HepG2 (cell line): ENCODE measurements around the gene RIT2. TPM values are rescaled to one million over a fixed set of nuclear protein-coding genes. Genes with fewer than 3 reads are reported as not detected.
"Not testable (repeated sequence)": the region's sequence is repeated elsewhere in the genome, so short reads cannot be mapped to it uniquely, and the experiment has no call there.

Experiments
- ATAC-seq: fragments of 200-7000 bp; cut with Tn5 transposase; 3 replicates; pipeline ENCODE4 v1.9.1; 2020; ENCODE audit warnings: mild to moderate bottlenecking, moderate library complexity
- BruUV-seq: library from RNA; stranded (reverse); fragments of 400-500 nt; replicated peaks from 2 replicates; lab custom pipeline; 2021; lab: Mats Ljungman, UMichigan
- CTCF ChIA-PET: fragments of 300-600 bp; formaldehyde crosslinking; extraction: SDS; loops from one replicate; lab custom pipeline; 2021; ENCODE audit warnings: low total read pairs, inconsistent platforms, low intra/inter-chr PET ratio; lab: Yijun Ruan, JAX
- POLR2A ChIA-PET: fragments of 350-600 bp; sonication (Branson Sonifier 250); formaldehyde crosslinking; loops from one replicate; lab custom pipeline; 2020; ENCODE audit warnings: antibody characterized with exemption, inconsistent platforms; lab: Yijun Ruan, JAX
- DNase-seq: peaks from one replicate; pipeline ENCODE4 v3.0.0-alpha.2; 2015; ENCODE audit warnings: low spot score
- FAIRE-seq: peaks from 3 replicates; lab custom pipeline; 2011; peaks lifted over from hg19 to GRCh38; lab: Jason Lieb, UNC
- H2AFZ ChIP-seq: one replicate; pipeline ENCODE4 v1.6.1; 2011; ENCODE audit warnings: low read length, inconsistent platforms
- H3K27ac ChIP-seq: fragments of 300-600 bp; 3 replicates; pipeline ENCODE4 v1.8.0; 2011; ENCODE audit warnings: mixed run types, mild to moderate bottlenecking, mixed read lengths, low read length, inconsistent platforms; ENCODE audit not compliant: insufficient read depth; ENCODE audit errors: extremely low read length
- H3K27me3 ChIP-seq, 2 experiments: fragments of 200-600 bp in 1 of 2; 2 replicates in 1 of 2; 3 replicates in 1 of 2; pipeline versions ENCODE4 v1.6.0 to v1.8.0; 2011; ENCODE audit warnings: low read length in 2 of 2, mild to moderate bottlenecking in 2 of 2, moderate library complexity in 2 of 2, inconsistent platforms in 1 of 2; ENCODE audit not compliant: insufficient read depth in 2 of 2, control insufficient read depth in 1 of 2
- H3K36me3 ChIP-seq, 2 experiments: fragments of 200-600 bp in 1 of 2; replicated peaks in 1 of 2; 2 replicates in 1 of 2; 3 replicates in 1 of 2; pipeline versions ENCODE4 v1.5.1 to v1.8.0; 2011; ENCODE audit warnings: low read length in 2 of 2, inconsistent platforms in 1 of 2; ENCODE audit not compliant: insufficient read depth in 2 of 2, control insufficient read depth in 1 of 2
- H3K4me1 ChIP-seq: 2 replicates; pipeline ENCODE4 v1.5.1; 2012; ENCODE audit warnings: low read length, inconsistent platforms; ENCODE audit not compliant: insufficient read depth
- H3K4me2 ChIP-seq: 2 replicates; pipeline ENCODE4 v1.6.0; 2011; ENCODE audit warnings: low read depth, low read length, inconsistent platforms
- H3K4me3 ChIP-seq, 3 experiments: fragments of 200-600 bp in 1 of 3; sonication (generic), shearing (Covaris generic) in 1 of 3; replicated peaks in 1 of 3; 2 replicates each; pipeline ENCODE4 v1.5.1; 2011 to 2016; ENCODE audit warnings: low read length in 3 of 3, inconsistent platforms in 2 of 3, low read depth in 2 of 3, mild to moderate bottlenecking in 2 of 3, control low read depth in 1 of 3, mixed read lengths in 1 of 3; ENCODE audit not compliant: insufficient read depth in 1 of 3
- H3K79me2 ChIP-seq: one replicate; pipeline ENCODE4 v1.6.1; 2011; ENCODE audit warnings: low read length, inconsistent platforms; ENCODE audit not compliant: insufficient read depth
- H3K9ac ChIP-seq: 2 replicates; pipeline ENCODE4 v1.6.0; 2011; ENCODE audit warnings: mild to moderate bottlenecking, low read depth, low read length, inconsistent platforms; ENCODE audit not compliant: insufficient read depth
- H3K9me3 ChIP-seq: 2 replicates; pipeline ENCODE4 v1.5.1; 2012; ENCODE audit warnings: mild to moderate bottlenecking, low read length
- H4K20me1 ChIP-seq: 2 replicates; pipeline ENCODE4 v1.6.0; 2011; ENCODE audit warnings: inconsistent platforms, mild to moderate bottlenecking, low read length, moderate library complexity; ENCODE audit not compliant: insufficient read depth
- FIP1L1 ChIP-seq: fragments of 200-400 bp; formaldehyde crosslinking; IDR thresholded peaks from 2 replicates; pipeline ENCODE4 v1.6.1; 2018; ENCODE audit warnings: low read depth, mild to moderate bottlenecking, low read length, moderate library complexity, borderline replicate concordance; ENCODE audit not compliant: insufficient read depth
- KLF6 ChIP-seq: IDR thresholded peaks from 2 replicates; pipeline ENCODE4 v1.8.0; 2016; ENCODE audit warnings: missing biosample characterization, missing genetic modification reagents
- NR3C1 ChIP-seq: sonication (generic); formaldehyde crosslinking; IDR thresholded peaks from 2 replicates; pipeline ENCODE4 v1.4.0; 2020; ENCODE audit warnings: missing genetic modification reagents
- SMARCE1 ChIP-seq: fragments of 450-650 bp; IDR thresholded peaks from 2 replicates; pipeline ENCODE4 v1.6.1; 2017; ENCODE audit warnings: borderline replicate concordance
- ZKSCAN8 ChIP-seq: IDR thresholded peaks from 2 replicates; pipeline ENCODE4 v1.6.1; 2016; ENCODE audit warnings: borderline replicate concordance, missing genetic modification reagents, missing compliant biosample characterization
- WGBS: methylation state at CpG from one replicate; pipeline ENCODE4 v1.1.6; 2017; ENCODE audit warnings: low lambda C conversion rate; 5-methylcytosine and 5-hydroxymethylcytosine counted together
- in situ Hi-C: cut with HindIII; loops from 2 replicates; pipeline ENCODE4 v1.10.0; 2017; ENCODE audit warnings: low pct_unique_long_range_greater_than_20kb; ENCODE audit not compliant: extremely low pct_ligation_motif_present
- intact Hi-C: fragments of 100-400 bp; cut with micrococcal nuclease; formaldehyde crosslinking; loops from one replicate; pipeline ENCODE4 v1.10.0; 2022; ENCODE audit not compliant: unreplicated experiment
- polyA plus RNA-seq, 8 experiments: library from polyadenylated mRNA; depleted of rRNA in 3 of 8; stranded (reverse) in 7 of 8; unstranded in 1 of 8; fragments of >200 nt; fragmentation: Illumina TruSeq in 4 of 8; extraction: Trizol in 4 of 8; gene quantifications; 2 replicates each; pipeline versions ENCODE4 v1.2.1 to v1.2.3, GENCODE V29; 2011 to 2016; ENCODE audit warnings: low read depth in 4 of 8, missing spikeins in 1 of 8, mixed read lengths in 1 of 8; ENCODE audit not compliant: insufficient read depth in 1 of 8
- total RNA-seq, 5 experiments: library from RNA; depleted of rRNA; stranded (reverse); fragments of >200 nt; fragmentation: Illumina TruSeq; extraction: Trizol; gene quantifications; 2 replicates each; pipeline ENCODE4 v1.2.3, GENCODE V29; 2016; ENCODE audit warnings: low read depth in 1 of 5
- TF ChIP-seq, protein P1 (sequence below): sonication (generic); formaldehyde crosslinking; IDR thresholded peaks from 2 replicates; pipeline ENCODE4 v1.5.0; 2020; ENCODE audit warnings: missing genetic modification reagents, mild to moderate bottlenecking, borderline replicate concordance
- TF ChIP-seq, protein P2 (sequence below): sonication (generic); formaldehyde crosslinking; conservative IDR thresholded peaks from 2 replicates; pipeline ENCODE4 v1.4.0; 2020; ENCODE audit warnings: missing genetic modification reagents
- TF ChIP-seq, protein P3 (sequence below): sonication (generic); formaldehyde crosslinking; conservative IDR thresholded peaks from 2 replicates; pipeline ENCODE4 v1.4.0; 2020; ENCODE audit warnings: mild to moderate bottlenecking, missing genetic modification reagents, moderate library complexity

The RIT2 gene
- total and polyA plus RNA-seq, 2 of the 13 experiments (the other 11 are each of a cell fraction or from before 2014, with no cell fraction given) = not detected

DNA sequence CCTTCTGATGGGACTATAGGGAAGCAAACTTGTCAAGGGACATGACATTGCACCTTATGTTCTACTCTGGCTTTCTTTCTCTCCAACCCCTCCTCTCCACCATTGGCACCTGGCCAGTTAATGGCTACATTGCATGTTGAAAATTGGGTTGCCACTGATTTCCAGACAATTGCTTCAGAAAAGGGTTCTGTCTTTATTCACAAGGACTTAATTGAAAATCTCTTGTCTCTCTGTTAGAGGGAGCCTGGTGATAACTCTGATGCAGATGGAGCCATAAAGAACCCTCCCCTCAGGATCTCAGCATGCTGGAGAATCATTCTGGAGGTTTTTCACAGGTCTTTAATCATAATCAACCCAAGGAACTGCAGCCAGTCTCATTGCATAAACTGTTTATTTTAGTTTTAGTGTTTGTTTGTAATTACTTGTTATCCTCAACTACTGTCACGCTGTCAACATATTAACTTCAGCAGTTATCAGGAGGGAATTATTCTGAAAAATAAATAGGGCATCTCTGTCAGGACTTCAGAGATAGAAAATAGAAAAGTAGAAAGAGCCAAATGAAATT, 316.8 kb downstream of the RIT2 start (continued):
- TF ChIP-seq, protein P1, sequence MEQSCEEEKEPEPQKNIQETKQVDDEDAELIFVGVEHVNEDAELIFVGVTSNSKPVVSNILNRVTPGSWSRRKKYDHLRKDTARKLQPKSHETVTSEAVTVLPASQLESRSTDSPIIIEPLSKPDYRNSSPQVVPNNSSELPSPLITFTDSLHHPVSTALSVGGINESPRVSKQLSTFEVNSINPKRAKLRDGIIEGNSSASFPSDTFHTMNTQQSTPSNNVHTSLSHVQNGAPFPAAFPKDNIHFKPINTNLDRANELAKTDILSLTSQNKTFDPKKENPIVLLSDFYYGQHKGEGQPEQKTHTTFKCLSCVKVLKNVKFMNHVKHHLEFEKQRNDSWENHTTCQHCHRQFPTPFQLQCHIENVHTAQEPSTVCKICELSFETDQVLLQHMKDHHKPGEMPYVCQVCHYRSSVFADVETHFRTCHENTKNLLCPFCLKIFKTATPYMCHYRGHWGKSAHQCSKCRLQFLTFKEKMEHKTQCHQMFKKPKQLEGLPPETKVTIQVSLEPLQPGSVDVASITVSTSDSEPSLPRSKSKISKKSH = no peak

DNA sequence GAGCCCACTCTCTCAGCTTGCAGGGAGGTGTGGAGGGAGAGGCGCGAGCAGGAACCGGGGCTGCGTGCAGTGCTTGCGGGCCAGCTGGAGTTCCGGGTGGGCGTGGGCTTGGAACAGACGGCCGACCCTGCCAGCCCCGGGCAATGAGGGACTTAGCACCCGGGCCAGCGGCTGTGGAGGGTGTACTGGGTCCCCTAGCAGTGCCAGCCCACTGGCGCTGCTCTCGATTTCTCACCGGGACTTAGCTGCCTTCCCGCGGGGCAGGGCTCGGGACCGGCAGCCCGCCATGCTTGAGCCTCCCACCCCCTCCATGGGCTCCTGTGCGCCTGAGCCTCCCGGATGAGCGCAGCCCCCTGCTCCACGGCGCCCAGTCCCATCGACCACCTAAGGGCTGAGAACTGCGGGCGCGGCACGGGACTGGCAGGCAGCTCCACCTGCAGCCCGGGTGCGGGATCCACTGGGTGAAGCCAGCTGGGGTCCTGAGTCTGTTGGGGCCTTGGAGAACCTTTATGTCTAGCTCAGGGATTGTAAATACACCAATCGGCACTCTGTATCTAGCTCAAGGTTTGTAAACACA, 320.2 kb downstream of the RIT2 start:
- H3K36me3 ChIP-seq, H4K20me1 ChIP-seq, BruUV-seq, H3K4me1 ChIP-seq, POLR2A ChIA-PET, H3K9ac ChIP-seq, in situ Hi-C loops, DNase-seq, FAIRE-seq, CTCF ChIA-PET, H3K9me3 ChIP-seq, H3K4me3 ChIP-seq, H3K4me2 ChIP-seq, H3K27ac ChIP-seq, H2AFZ ChIP-seq, H3K79me2 ChIP-seq, ATAC-seq, H3K27me3 ChIP-seq, intact Hi-C loops: not testable (repeated sequence)
- WGBS = 60% methylated on average over 8 of the region's 33 CpGs

DNA sequence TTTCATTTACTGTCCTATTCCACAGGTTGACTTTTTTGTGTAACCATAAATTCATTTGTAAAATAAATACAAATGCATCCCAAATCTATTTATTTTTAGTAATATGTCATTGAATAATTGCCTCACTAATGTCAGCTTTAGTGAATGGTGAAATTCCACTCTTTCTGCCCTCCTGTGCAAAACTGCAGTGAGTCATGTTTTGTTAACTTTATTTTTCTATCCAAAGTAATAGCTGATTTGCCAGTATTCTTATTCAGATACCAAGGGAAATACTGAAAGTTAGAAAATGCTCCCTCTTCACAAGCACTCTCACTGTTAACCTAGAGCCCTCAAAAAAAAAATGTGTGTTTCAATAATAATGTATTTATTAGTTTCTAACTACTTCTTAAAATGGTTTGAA, 322.8 kb downstream of the RIT2 start:
- intact Hi-C loops = no loop called here
- no TSS peak for BruUV-seq

More for the DNA sequence above, 322.8 kb downstream of the RIT2 start:
- no peak overlapping the region for H2AFZ ChIP-seq
- ChIA-PET POLR2A (no interaction called here), CTCF (no interaction called here)
- no peaks in the 10 kb centered on the region for H3K27me3 ChIP-seq
- TF ChIP-seq FIP1L1 (no peak), NR3C1 (CRISPR knock-in tag) (no peak), ZKSCAN8 (CRISPR knock-in tag) (no peak), KLF6 (CRISPR knock-in tag) (no peak), SMARCE1 (no peak)
- TF ChIP-seq, protein P2, sequence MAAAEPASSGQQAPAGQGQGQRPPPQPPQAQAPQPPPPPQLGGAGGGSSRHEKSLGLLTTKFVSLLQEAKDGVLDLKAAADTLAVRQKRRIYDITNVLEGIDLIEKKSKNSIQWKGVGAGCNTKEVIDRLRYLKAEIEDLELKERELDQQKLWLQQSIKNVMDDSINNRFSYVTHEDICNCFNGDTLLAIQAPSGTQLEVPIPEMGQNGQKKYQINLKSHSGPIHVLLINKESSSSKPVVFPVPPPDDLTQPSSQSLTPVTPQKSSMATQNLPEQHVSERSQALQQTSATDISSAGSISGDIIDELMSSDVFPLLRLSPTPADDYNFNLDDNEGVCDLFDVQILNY (CRISPR knock-in tag) = no peak
- TF ChIP-seq, protein P3, sequence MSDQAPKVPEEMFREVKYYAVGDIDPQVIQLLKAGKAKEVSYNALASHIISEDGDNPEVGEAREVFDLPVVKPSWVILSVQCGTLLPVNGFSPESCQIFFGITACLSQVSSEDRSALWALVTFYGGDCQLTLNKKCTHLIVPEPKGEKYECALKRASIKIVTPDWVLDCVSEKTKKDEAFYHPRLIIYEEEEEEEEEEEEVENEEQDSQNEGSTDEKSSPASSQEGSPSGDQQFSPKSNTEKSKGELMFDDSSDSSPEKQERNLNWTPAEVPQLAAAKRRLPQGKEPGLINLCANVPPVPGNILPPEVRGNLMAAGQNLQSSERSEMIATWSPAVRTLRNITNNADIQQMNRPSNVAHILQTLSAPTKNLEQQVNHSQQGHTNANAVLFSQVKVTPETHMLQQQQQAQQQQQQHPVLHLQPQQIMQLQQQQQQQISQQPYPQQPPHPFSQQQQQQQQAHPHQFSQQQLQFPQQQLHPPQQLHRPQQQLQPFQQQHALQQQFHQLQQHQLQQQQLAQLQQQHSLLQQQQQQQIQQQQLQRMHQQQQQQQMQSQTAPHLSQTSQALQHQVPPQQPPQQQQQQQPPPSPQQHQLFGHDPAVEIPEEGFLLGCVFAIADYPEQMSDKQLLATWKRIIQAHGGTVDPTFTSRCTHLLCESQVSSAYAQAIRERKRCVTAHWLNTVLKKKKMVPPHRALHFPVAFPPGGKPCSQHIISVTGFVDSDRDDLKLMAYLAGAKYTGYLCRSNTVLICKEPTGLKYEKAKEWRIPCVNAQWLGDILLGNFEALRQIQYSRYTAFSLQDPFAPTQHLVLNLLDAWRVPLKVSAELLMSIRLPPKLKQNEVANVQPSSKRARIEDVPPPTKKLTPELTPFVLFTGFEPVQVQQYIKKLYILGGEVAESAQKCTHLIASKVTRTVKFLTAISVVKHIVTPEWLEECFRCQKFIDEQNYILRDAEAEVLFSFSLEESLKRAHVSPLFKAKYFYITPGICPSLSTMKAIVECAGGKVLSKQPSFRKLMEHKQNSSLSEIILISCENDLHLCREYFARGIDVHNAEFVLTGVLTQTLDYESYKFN (CRISPR knock-in tag) = no peak
- H3K79me2 ChIP-seq = no peaks in the 10 kb centered on the region
- H3K9ac ChIP-seq = no peak overlapping the region
- H3K27ac ChIP-seq = no peak overlapping the region
- no peaks in the 10 kb centered on the region for H3K4me1 ChIP-seq
- no peak for DNase-seq
- H3K4me2 ChIP-seq = no peak overlapping the region
- FAIRE-seq = no peak
- H3K36me3 ChIP-seq = no peaks in the 10 kb centered on the region
- ATAC-seq = no peak
- H3K4me3 ChIP-seq = no peak overlapping the region
- in situ Hi-C loops = no loop called here
- H3K9me3 ChIP-seq = no peaks in the 10 kb centered on the region
- no peaks in the 10 kb centered on the region for H4K20me1 ChIP-seq
